NCI-H2171 treated with DMSO at 0.1 percent for 48 hours (cell line): Measurements from ENCODE around the gene PPP1R14C.

Experiments
- DNase-seq: peaks from one replicate; lab custom pipeline; 2025; lab: John Stamatoyannopoulos, UW

The PPP1R14C gene

GRCh38 chr6:150195996-150196417 lies 53.2 kb downstream of the PPP1R14C start:
- no peak for DNase-seq

- peak; percentile 26 for DNase-seq
These were observed 54.3 kb downstream of the PPP1R14C start for GRCh38 chr6:150196942-150197745.

- no peak for DNase-seq
These were observed 55.7 kb downstream of the PPP1R14C start for GRCh38 chr6:150198532-150198931.

GRCh38 chr6:150199241-150199640 lies 56.4 kb downstream of the PPP1R14C start:
- DNase-seq: no peak

GRCh38 chr6:150200428-150201100 lies 57.7 kb downstream of the PPP1R14C start:
- peak; percentile 10 for DNase-seq

- DNase-seq: no peak
These were observed 58.4 kb downstream of the PPP1R14C start for GRCh38 chr6:150201285-150201684.

- no peak for DNase-seq
These were observed 59.0 kb downstream of the PPP1R14C start for GRCh38 chr6:150201772-150202329.

- DNase-seq: no peak
These were observed 59.6 kb downstream of the PPP1R14C start for GRCh38 chr6:150202404-150202803.

GRCh38 chr6:150202934-150203333 lies 60.1 kb downstream of the PPP1R14C start:
- no peak for DNase-seq

GRCh38 chr6:150203378-150203777 lies 60.5 kb downstream of the PPP1R14C start:
- no peak for DNase-seq

GRCh38 chr6:150203871-150204545 lies 61.2 kb downstream of the PPP1R14C start:
- DNase-seq: no peak

- DNase-seq: no peak
These were observed 62.0 kb downstream of the PPP1R14C start for GRCh38 chr6:150204705-150205472.

GRCh38 chr6:150207931-150208570 lies 65.2 kb downstream of the PPP1R14C start:
- no peak for DNase-seq

GRCh38 chr6:150208611-150209352 lies 65.9 kb downstream of the PPP1R14C start:
- no peak for DNase-seq

- no peak for DNase-seq
These were observed 66.6 kb downstream of the PPP1R14C start for GRCh38 chr6:150209415-150209814.

GRCh38 chr6:150211700-150212511 lies 69.1 kb downstream of the PPP1R14C start:
- DNase-seq: no peak

- DNase-seq: no peak
These were observed 69.9 kb downstream of the PPP1R14C start for GRCh38 chr6:150212778-150213177.

GRCh38 chr6:150213301-150213700 lies 70.5 kb downstream of the PPP1R14C start:
- no peak for DNase-seq

- no peak for DNase-seq
These were observed 71.5 kb downstream of the PPP1R14C start for GRCh38 chr6:150214310-150214709.
